Right atrium auricular region (tissue), 2 donors: Measurements from ENCODE around the gene POLR2E. TPM values are rescaled to one million over a fixed set of nuclear protein-coding genes. Genes with fewer than 3 reads are reported as not detected.

Experiments used
- DNase-seq: peaks from one replicate; pipeline ENCODE4 v3.0.0-alpha.2; 2019; ENCODE audit warnings: low spot score
- H3K27ac ChIP-seq, 2 donors: fragments of 200-600 bp; sonication (generic); 1 replicate in 1 of 2; 2 replicates in 1 of 2; pipeline ENCODE4 v1.5.1; 2016 to 2019
- H3K27me3 ChIP-seq, 2 donors: fragments of 200-600 bp; sonication (generic); one replicate each; pipeline versions ENCODE4 v1.5.1 to v1.6.0; 2017 to 2019
- H3K36me3 ChIP-seq: fragments of 200-600 bp; sonication (generic); one replicate; pipeline ENCODE4 v1.5.1; 2016
- H3K4me1 ChIP-seq, 2 donors: fragments of 200-600 bp; sonication (generic); one replicate each; pipeline versions ENCODE4 v1.5.1 to v1.6.0; 2017 to 2019
- H3K4me3 ChIP-seq, 2 donors: fragments of 200-600 bp; sonication (generic); 1 replicate in 1 of 2; 2 replicates in 1 of 2; pipeline ENCODE4 v1.5.1; 2017 to 2019; ENCODE audit warnings: mild to moderate bottlenecking in 1 of 2, moderate library complexity in 1 of 2
- H3K9me3 ChIP-seq, 2 donors: fragments of 200-600 bp; sonication (generic); one replicate each; pipeline ENCODE4 v1.5.1; 2019
- CTCF ChIP-seq, 2 donors: fragments of 200-600 bp; sonication (generic); IDR thresholded peaks; one replicate each; pipeline ENCODE4 v1.5.1; 2019; ENCODE audit warnings: antibody characterized with exemption in 2 of 2
- total RNA-seq, 2 donors: library from RNA; depleted of rRNA; stranded (reverse); fragments of >200 nt; gene quantifications; one replicate each; pipeline ENCODE4 v1.1.0, GENCODE V29; 2016

Gene POLR2E
- total RNA-seq, 2 donors from 2014 or later: 149 to 252 TPM

GRCh38 chr19:1076046-1076386 lies 19.2 kb downstream of the POLR2E start:
- DNase-seq: no peak
- no peaks in the 10 kb centered on the region for H3K36me3 ChIP-seq
- no peaks in the 10 kb centered on the region for H3K27me3 ChIP-seq
- no peak overlapping the region for H3K4me3 ChIP-seq
- TF ChIP-seq CTCF (IDR thresholded peaks at IDR 0.05): no peak
- no peaks in the 10 kb centered on the region for H3K9me3 ChIP-seq
- peaks cover 0 to 6% of the 10 kb centered on the region in 2 donors for H3K4me1 ChIP-seq
- no peak overlapping the region for H3K27ac ChIP-seq

- peak; percentile 68 for DNase-seq
- Histone ChIP-seq H3K27me3 (peaks cover 0 to 4% of the 10 kb centered on the region in 2 donors), H3K27ac (no peak overlapping the region), H3K4me3 (peak overlapping the region in 1 of 2 donors; percentile 17), H3K4me1 (peaks cover 0 to 6% of the 10 kb centered on the region in 2 donors), H3K9me3 (no peaks in the 10 kb centered on the region), H3K36me3 (no peaks in the 10 kb centered on the region)
- TF ChIP-seq CTCF (IDR thresholded peaks at IDR 0.05): no peak
These were observed 20.5 kb downstream of the POLR2E start for GRCh38 chr19:1074544-1075283.

GRCh38 chr19:1073956-1074517 lies 21.1 kb downstream of the POLR2E start:
- peaks cover 0 to 12% of the 10 kb centered on the region in 2 donors for H3K4me1 ChIP-seq

GRCh38 chr19:1073063-1073955 lies 21.9 kb downstream of the POLR2E start:
- peaks cover 0 to 14% of the 10 kb centered on the region in 2 donors for H3K4me1 ChIP-seq
- H3K27ac ChIP-seq: no peak overlapping the region
- no peaks in the 10 kb centered on the region for H3K9me3 ChIP-seq
- TF ChIP-seq CTCF (IDR thresholded peaks at IDR 0.05): no peak
- DNase-seq: no peak
- H3K4me3 ChIP-seq: no peak overlapping the region
- H3K27me3 ChIP-seq: peaks cover 4 to 5% of the 10 kb centered on the region in 2 donors
- no peaks in the 10 kb centered on the region for H3K36me3 ChIP-seq

More at GRCh38 chr19:1073956-1074517, 21.1 kb downstream of the POLR2E start:
- Histone ChIP-seq H3K36me3 (no peaks in the 10 kb centered on the region), H3K27me3 (peaks cover 4 to 5% of the 10 kb centered on the region in 2 donors), H3K9me3 (no peaks in the 10 kb centered on the region), H3K4me3 (peak overlapping the region in 1 of 2 donors; percentile 17), H3K27ac (no peak overlapping the region)
- no peak for TF ChIP-seq CTCF (IDR thresholded peaks at IDR 0.05)
- DNase-seq: no peak

GRCh38 chr19:1072371-1073015 lies 22.7 kb downstream of the POLR2E start:
- no peak overlapping the region for H3K4me3 ChIP-seq
- H3K9me3 ChIP-seq: no peaks in the 10 kb centered on the region
- H3K4me1 ChIP-seq: peaks cover 0 to 16% of the 10 kb centered on the region in 2 donors
- peaks cover 5 to 6% of the 10 kb centered on the region in 2 donors for H3K27me3 ChIP-seq
- H3K27ac ChIP-seq: no peak overlapping the region
- no peak for TF ChIP-seq CTCF (IDR thresholded peaks at IDR 0.05)
- DNase-seq: no peak
- no peaks in the 10 kb centered on the region for H3K36me3 ChIP-seq
